PFSK-1 (cell line): ENCODE data around the gene KIF23.

Source experiments
- POLR2AphosphoS5 ChIP-seq: IDR thresholded peaks from 2 replicates; pipeline ENCODE4 v1.6.1; 2012; ENCODE audit warnings: low read depth, mild to moderate bottlenecking, control low read depth, low read length, moderate library complexity
- REST ChIP-seq, 2 experiments: IDR thresholded peaks; 2 replicates each; pipeline versions ENCODE4 v1.6.1 to v1.8.0; 2011 to 2012; ENCODE audit warnings: low read depth in 2 of 2, low read length in 2 of 2, control low read depth in 1 of 2, inconsistent platforms in 1 of 2, mild to moderate bottlenecking in 1 of 2, moderate library complexity in 1 of 2; ENCODE audit not compliant: insufficient read depth in 1 of 2

GRCh38 chr15:69410248-69410874 is 3.8 kb upstream of the KIF23 start:
- no peak for TF ChIP-seq REST (IDR thresholded peaks at IDR 0.05; ENCODE audit: insufficient read depth in 1 of 2, low read depth in 2 of 2, low read length in 2 of 2)
- no peak for TF ChIP-seq POLR2AphosphoS5
